Globus pallidus (tissue), 1 donor: ENCODE data around the gene OXNAD1.

ENCODE experiments used
- DNase-seq: peaks from one replicate; pipeline ENCODE4 v3.0.0-alpha.2; 2015; ENCODE audit warnings: low spot score

Gene OXNAD1

GRCh38 chr3:16247282-16248061 is 17.5 kb upstream of the OXNAD1 start:
- peak; percentile 83 for DNase-seq

- DNase-seq = no peak
Measured at GRCh38 chr3:16248556-16248955, 16.5 kb upstream of the OXNAD1 start.

DNA sequence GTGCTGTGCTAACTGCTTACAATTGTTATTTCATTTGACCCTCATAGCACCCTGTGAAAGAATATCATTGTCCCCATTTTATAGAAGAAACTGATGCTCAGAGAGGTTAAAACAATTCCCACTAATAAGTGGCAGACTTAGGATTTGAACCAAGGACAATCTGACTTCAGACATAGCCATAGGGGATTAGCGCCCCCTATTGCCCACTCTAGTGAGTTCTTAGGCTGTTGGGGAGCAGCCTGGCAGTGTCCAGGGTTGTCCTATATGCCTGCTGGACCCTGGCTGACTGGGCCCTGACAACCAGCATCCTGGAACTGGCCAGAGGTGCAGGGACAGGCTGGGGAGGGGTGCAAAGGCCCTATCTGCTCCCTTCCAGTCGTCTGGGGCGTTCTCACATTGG is 15.7 kb upstream of the OXNAD1 start:
- DNase-seq = no peak

DNA sequence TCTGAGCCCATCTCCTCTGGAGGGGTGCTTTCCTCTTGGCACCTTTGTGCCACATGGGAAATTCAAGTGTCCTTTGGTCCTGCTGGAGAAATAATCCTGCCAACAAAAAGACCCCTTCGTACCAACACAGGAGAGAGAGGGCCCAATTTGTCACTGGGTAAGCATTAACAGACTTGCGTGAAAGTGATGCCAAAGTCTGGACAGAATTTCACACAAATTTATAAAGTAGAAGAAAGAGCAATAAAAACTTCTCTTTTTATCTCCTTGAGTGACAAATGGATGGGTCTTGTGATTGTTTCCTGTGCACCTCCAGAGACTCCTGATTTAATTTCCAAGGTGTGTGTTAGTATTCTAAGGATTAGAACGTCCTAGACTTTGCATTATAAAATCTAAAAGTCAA is 15.1 kb upstream of the OXNAD1 start:
- no peak for DNase-seq

- no peak for DNase-seq
Measured at GRCh38 chr3:16251316-16252085, 13.5 kb upstream of the OXNAD1 start.

GRCh38 chr3:16252243-16252978 is 12.6 kb upstream of the OXNAD1 start:
- no peak for DNase-seq

DNA sequence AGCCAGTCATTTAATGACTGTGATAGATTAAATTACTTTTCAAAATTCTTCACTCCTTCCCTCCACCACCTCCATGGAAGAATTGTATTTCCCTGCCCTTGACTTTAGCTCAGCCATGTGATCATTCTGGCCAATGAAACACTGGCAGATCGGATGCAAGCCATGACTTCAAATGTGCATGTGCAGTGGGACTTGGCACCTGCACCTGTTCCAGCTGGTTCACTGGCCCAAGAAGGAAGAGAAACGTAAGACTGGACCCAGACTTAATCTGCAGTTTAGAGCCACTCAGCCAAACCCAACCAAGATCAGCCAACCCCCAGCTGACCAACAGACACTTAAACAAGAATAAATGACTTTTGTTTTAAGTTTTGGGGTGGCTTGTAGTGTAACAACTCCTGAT is 12.0 kb upstream of the OXNAD1 start:
- DNase-seq = no peak

- peak; percentile 40 for DNase-seq
Measured at GRCh38 chr3:16253601-16254000, 11.4 kb upstream of the OXNAD1 start.

GRCh38 chr3:16254916-16255315 is 10.1 kb upstream of the OXNAD1 start:
- DNase-seq = no peak

DNA sequence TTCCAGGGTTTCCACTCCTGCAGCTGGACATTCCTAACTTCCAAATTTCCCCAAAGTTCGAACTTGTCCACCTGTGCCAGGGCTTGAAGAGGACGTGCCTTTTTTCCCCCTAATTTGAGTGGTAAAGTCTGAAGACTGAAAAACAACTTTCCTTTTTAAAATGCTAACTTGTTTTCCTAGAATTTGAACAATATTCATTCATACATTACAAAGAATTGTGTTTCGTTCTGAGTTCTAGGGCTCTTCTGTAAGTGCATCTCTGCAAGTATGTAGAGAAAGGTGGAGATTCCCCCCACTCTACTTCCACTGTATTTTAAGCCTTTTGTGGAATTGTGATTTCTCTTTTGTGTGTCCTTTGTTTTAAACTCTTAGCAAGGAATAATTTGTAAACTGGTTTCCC is 9.7 kb upstream of the OXNAD1 start:
- DNase-seq = no peak

DNA sequence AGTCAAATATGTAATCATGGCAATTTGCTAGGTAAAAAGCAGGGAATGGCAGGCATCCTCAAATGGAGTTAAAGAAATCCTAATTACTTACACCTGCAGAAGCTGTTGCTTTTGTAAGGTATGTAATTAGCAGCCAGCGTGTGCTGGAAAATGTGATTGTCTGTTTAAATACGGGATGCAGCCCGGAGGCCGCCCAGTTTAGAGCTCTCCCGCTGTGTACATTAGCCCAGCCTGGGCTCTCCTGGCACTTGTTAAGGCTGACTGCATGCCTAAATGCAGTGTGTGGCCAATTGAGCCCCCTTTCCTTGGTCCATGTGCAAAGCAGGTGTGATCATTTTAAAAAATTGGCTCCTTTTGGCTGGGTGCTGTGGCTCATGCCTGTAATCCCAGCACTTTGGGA is 9.3 kb upstream of the OXNAD1 start:
- no peak for DNase-seq

- no peak for DNase-seq
Measured at GRCh38 chr3:16257309-16257708, 7.7 kb upstream of the OXNAD1 start.

DNA sequence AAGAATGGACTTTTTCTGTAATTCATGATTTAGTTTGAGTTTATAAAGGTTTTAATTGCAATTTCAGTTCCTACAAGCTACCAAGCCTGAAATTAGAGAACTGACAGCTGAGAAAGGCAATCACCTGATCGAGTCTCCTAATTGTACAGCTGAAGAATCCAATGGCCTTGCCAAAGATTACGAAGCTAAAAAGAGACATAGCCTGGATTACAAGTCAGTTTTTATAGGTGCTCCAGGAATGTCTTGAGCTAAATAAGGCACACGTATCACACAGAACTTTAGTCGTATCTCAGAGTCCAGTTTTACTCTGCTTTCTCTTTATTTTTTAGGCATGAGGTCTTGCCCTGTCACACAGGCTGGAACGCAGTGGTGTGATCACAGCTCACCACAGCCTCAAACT is 6.8 kb upstream of the OXNAD1 start:
- DNase-seq = no peak

DNA sequence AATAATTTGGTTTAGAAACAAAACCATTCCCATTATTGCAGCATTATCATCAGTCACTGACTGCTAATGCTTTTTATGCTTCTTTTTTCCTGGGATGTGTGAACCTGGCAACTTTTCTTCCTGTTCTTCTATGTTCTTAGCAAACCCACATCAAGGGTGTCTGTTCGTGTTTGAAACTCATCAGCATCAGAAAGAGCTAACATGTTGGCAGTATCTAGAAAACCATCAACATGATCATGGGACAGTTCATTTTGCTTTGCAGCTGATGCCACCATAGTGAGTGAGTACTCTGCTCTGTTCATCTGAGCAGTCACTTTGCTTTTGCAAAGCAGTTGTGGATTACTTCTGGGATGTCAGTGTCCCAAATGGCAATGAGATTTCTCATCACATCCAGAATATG is 6.1 kb upstream of the OXNAD1 start:
- no peak for DNase-seq

- no peak for DNase-seq
Measured at GRCh38 chr3:16260046-16260445, 5.0 kb upstream of the OXNAD1 start.

DNA sequence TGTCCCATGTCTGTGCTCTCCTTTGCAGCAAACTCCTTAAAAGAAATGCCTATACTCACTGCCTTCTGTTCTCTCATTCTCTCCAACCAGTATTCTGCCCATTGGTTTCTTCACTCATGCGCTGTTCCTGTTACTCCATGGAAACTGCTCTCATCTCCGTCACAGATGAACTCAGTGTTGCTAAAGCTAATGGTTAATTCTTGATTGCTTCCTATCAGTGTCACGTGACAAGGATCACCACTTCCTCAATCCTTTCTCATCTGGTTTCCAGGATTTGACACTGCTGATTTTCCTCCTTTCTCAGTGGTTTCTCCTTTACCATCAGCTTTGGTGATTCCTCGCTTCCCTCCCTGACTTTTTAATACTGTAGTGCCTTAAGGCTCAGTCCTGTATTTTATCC is 2.8 kb upstream of the OXNAD1 start:
- no peak for DNase-seq

DNA sequence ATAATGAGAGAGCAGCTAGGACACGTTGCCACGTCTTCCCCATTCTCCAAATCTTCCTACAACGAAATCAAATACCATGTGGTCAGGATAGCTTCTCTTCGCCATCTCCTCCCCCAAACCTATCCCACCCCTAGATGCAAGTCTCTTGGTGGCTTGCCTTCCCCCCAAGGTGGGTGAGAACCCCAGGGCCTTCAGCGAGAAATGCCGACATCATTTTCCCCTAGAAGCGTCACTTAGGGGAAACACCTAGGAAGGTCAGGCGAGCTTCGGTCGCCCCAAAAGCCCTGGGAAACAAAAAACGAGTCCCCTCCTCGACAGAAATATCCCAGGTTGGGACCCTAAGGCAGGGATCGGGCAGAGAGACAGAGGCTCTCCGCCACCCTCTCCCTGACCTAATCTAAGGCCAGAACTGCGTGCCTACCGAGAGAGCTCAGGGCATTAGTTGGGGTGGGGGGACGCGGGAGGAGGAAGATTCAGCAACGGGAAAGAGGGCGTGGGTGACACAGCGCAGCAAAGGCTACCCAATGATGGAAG is 771 bp upstream of the OXNAD1 start:
- no peak for DNase-seq

DNA sequence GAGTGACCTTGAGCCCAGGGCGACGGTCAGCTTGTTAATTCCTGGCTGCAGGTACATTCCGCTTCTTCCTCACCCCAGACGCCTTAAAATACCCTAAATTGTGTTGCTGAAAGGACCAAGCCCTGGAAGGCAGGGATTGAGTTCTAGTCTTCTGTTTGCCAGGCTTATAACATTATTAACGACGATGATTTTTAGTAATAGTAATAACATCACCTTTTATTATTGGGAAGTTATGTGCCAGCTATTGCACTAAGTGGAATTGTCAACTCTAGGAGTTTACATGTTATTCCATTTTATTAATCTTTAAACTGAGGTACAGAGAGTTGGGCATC is 409 bp downstream of the OXNAD1 start:
- no peak for DNase-seq

GRCh38 chr3:16266714-16267113 is 1.7 kb downstream of the OXNAD1 start:
- DNase-seq = no peak

- no peak for DNase-seq
Measured at GRCh38 chr3:16270855-16271254, 5.8 kb downstream of the OXNAD1 start.

DNA sequence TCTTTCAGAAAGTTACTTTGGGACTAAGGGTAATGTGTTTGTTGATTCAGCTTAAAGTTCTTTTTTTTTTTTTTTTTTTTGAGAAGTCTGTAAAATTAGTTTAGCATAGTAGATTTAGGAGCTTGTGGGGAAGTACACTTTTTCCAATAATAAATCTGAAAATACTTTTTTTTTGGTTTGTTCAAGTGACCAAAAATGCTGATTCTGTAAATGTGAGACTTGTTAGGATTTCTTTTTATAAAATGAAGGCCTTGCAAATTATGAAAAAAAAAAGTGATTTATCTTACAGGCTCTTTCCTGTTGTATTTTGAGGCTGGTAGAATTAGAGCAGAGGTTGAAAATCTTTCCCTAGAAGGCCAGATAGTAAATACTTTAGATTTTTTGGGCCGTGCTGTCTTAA is 7.6 kb downstream of the OXNAD1 start:
- no peak for DNase-seq

DNA sequence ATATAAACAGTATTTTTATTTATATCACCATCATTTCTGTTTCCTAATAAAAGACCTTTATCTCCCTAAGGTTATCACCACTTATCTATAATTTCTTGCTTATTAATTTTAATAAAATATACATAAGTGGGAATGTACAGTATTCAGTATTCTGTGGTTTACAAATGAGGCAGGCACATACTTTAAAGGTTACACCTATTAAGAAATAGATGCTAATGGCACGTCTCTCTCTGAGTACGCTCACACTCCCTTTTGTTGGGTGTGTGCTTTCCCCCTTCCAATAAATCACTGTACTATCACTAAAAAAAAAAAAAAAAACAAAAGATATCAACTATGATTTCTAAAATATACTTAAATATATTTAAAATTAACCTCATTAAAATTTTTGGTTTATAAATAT is 8.9 kb downstream of the OXNAD1 start:
- DNase-seq = no peak

GRCh38 chr3:16277471-16277870 is 12.5 kb downstream of the OXNAD1 start:
- DNase-seq = no peak
